ENCODE measurements around the gene RAB34.
A peak's percentile ranks its signal among the peaks of the same experiment; 100 is the strongest.
"Not testable (repeated sequence)": the region's sequence is repeated elsewhere in the genome, so short reads cannot be mapped to it uniquely, and the experiment has no call there.

The RAB34 gene

GRCh38 chr17:28726627-28727491, 9.2 kb upstream of the RAB34 start:
- peaks cover 13 to 29% of the 10 kb centered on the region in 2 donors for H3K36me3 ChIP-seq (ENCODE audit: control insufficient read depth in 1 of 2, insufficient read depth in 2 of 2, low read length in 2 of 2)
- peaks cover 29 to 50% of the 10 kb centered on the region in 2 donors for H3K4me1 ChIP-seq (ENCODE audit: control insufficient read depth in 1 of 2, insufficient read depth in 2 of 2, low read length in 2 of 2)
- H3K4me3 ChIP-seq (ENCODE audit: low read depth in 1 of 2, low read length in 2 of 2): peak overlapping the region; percentile 86 to 93

GRCh38 chr17:28726226-28726626, 8.6 kb upstream of the RAB34 start, which contains the start of gene TLCD1:
TSS of gene TLCD1 (minus strand) at chr17:28726233. CDS start at chr17:28726097, 136 bp downstream.
- Histone ChIP-seq H3K9me3 (ENCODE audit: control insufficient read depth in 1 of 2, low read length in 2 of 2) (no peaks in the 10 kb centered on the region), H3K36me3 (ENCODE audit: control insufficient read depth in 1 of 2, insufficient read depth in 2 of 2, low read length in 2 of 2) (peaks cover 13 to 32% of the 10 kb centered on the region in 2 donors), H3K27me3 (ENCODE audit: control insufficient read depth in 1 of 2, insufficient read depth in 2 of 2, low read length in 2 of 2) (no peaks in the 10 kb centered on the region), H3K27ac (ENCODE audit: low read depth, low read length) (peak within 1 kb of the TSS; percentile 20), H3K9ac (ENCODE audit: low read depth in 1 of 2, low read length in 2 of 2) (peak within 1 kb of the TSS; percentile 62 to 76), H3K4me3 (ENCODE audit: low read depth in 1 of 2, low read length in 2 of 2) (peak within 1 kb of the TSS; percentile 86 to 93), H3K4me1 (ENCODE audit: control insufficient read depth in 1 of 2, insufficient read depth in 2 of 2, low read length in 2 of 2) (peaks cover 35 to 56% of the 10 kb centered on the region in 2 donors)

More at GRCh38 chr17:28726627-28727491, 9.2 kb upstream of the RAB34 start:
- H3K27me3 ChIP-seq (ENCODE audit: control insufficient read depth in 1 of 2, insufficient read depth in 2 of 2, low read length in 2 of 2): no peaks in the 10 kb centered on the region
- no peaks in the 10 kb centered on the region for H3K9me3 ChIP-seq (ENCODE audit: control insufficient read depth in 1 of 2, low read length in 2 of 2)
- peak overlapping the region; percentile 20 for H3K27ac ChIP-seq (ENCODE audit: low read depth, low read length)
- H3K9ac ChIP-seq (ENCODE audit: low read depth in 1 of 2, low read length in 2 of 2): peak overlapping the region; percentile 62 to 70

- H3K36me3 ChIP-seq (ENCODE audit: control insufficient read depth in 1 of 2, insufficient read depth in 2 of 2, low read length in 2 of 2): peaks cover 13 to 32% of the 10 kb centered on the region in 2 donors
- peak overlapping the region; percentile 53 to 76 for H3K9ac ChIP-seq (ENCODE audit: low read depth in 1 of 2, low read length in 2 of 2)
- peaks cover 38 to 61% of the 10 kb centered on the region in 2 donors for H3K4me1 ChIP-seq (ENCODE audit: control insufficient read depth in 1 of 2, insufficient read depth in 2 of 2, low read length in 2 of 2)
- H3K27me3 ChIP-seq (ENCODE audit: control insufficient read depth in 1 of 2, insufficient read depth in 2 of 2, low read length in 2 of 2): no peaks in the 10 kb centered on the region
- H3K4me3 ChIP-seq (ENCODE audit: low read depth in 1 of 2, low read length in 2 of 2): peak overlapping the region; percentile 70 to 79
- H3K27ac ChIP-seq (ENCODE audit: low read depth, low read length): no peak overlapping the region
- no peaks in the 10 kb centered on the region for H3K9me3 ChIP-seq (ENCODE audit: control insufficient read depth in 1 of 2, low read length in 2 of 2)
Measured at GRCh38 chr17:28725660-28726225, 8.1 kb upstream of the RAB34 start.

- H3K27ac ChIP-seq (ENCODE audit: low read depth, low read length): no peak overlapping the region
- H3K27me3 ChIP-seq (ENCODE audit: control insufficient read depth in 1 of 2, insufficient read depth in 2 of 2, low read length in 2 of 2): no peaks in the 10 kb centered on the region
- no peaks in the 10 kb centered on the region for H3K9me3 ChIP-seq (ENCODE audit: control insufficient read depth in 1 of 2, low read length in 2 of 2)
- H3K4me1 ChIP-seq (ENCODE audit: control insufficient read depth in 1 of 2, insufficient read depth in 2 of 2, low read length in 2 of 2): peaks cover 38 to 66% of the 10 kb centered on the region in 2 donors
- peak overlapping the region; percentile 53 to 76 for H3K9ac ChIP-seq (ENCODE audit: low read depth in 1 of 2, low read length in 2 of 2)
- H3K36me3 ChIP-seq (ENCODE audit: control insufficient read depth in 1 of 2, insufficient read depth in 2 of 2, low read length in 2 of 2): peaks cover 13 to 32% of the 10 kb centered on the region in 2 donors
- peak overlapping the region; percentile 70 to 79 for H3K4me3 ChIP-seq (ENCODE audit: low read depth in 1 of 2, low read length in 2 of 2)
Measured at GRCh38 chr17:28725166-28725659, 7.5 kb upstream of the RAB34 start.

- H3K9me3 ChIP-seq (ENCODE audit: control insufficient read depth in 1 of 2, low read length in 2 of 2): no peaks in the 10 kb centered on the region
- H3K36me3 ChIP-seq (ENCODE audit: control insufficient read depth in 1 of 2, insufficient read depth in 2 of 2, low read length in 2 of 2): peaks cover 13 to 32% of the 10 kb centered on the region in 2 donors
- H3K9ac ChIP-seq (ENCODE audit: low read depth in 1 of 2, low read length in 2 of 2): peak overlapping the region in 1 of 2 donors; percentile 76
- H3K27ac ChIP-seq (ENCODE audit: low read depth, low read length): no peak overlapping the region
- H3K4me3 ChIP-seq (ENCODE audit: low read depth in 1 of 2, low read length in 2 of 2): peak overlapping the region in 1 of 2 donors; percentile 79
- H3K27me3 ChIP-seq (ENCODE audit: control insufficient read depth in 1 of 2, insufficient read depth in 2 of 2, low read length in 2 of 2): no peaks in the 10 kb centered on the region
- H3K4me1 ChIP-seq (ENCODE audit: control insufficient read depth in 1 of 2, insufficient read depth in 2 of 2, low read length in 2 of 2): peaks cover 35 to 63% of the 10 kb centered on the region in 2 donors
Measured at GRCh38 chr17:28724500-28725165, 7.0 kb upstream of the RAB34 start.

GRCh38 chr17:28723836-28724499, 6.3 kb upstream of the RAB34 start:
- not testable (repeated sequence) for H3K4me3 ChIP-seq (ENCODE audit: low read depth in 1 of 2, low read length in 2 of 2); H3K27ac ChIP-seq (ENCODE audit: low read depth, low read length); H3K27me3 ChIP-seq (ENCODE audit: control insufficient read depth in 1 of 2, insufficient read depth in 2 of 2, low read length in 2 of 2); H3K9me3 ChIP-seq (ENCODE audit: control insufficient read depth in 1 of 2, low read length in 2 of 2); H3K9ac ChIP-seq (ENCODE audit: low read depth in 1 of 2, low read length in 2 of 2)
- H3K36me3 ChIP-seq (ENCODE audit: control insufficient read depth in 1 of 2, insufficient read depth in 2 of 2, low read length in 2 of 2): peaks cover 13 to 32% of the 10 kb centered on the region in 2 donors
- peaks cover 34 to 57% of the 10 kb centered on the region in 2 donors for H3K4me1 ChIP-seq (ENCODE audit: control insufficient read depth in 1 of 2, insufficient read depth in 2 of 2, low read length in 2 of 2)

- peaks cover 37 to 60% of the 10 kb centered on the region in 2 donors for H3K4me1 ChIP-seq (ENCODE audit: control insufficient read depth in 1 of 2, insufficient read depth in 2 of 2, low read length in 2 of 2)
- H3K36me3 ChIP-seq (ENCODE audit: control insufficient read depth in 1 of 2, insufficient read depth in 2 of 2, low read length in 2 of 2): peaks cover 13 to 32% of the 10 kb centered on the region in 2 donors
- H3K9ac ChIP-seq (ENCODE audit: low read depth in 1 of 2, low read length in 2 of 2): no peak overlapping the region
- H3K27me3 ChIP-seq (ENCODE audit: control insufficient read depth in 1 of 2, insufficient read depth in 2 of 2, low read length in 2 of 2): no peaks in the 10 kb centered on the region
- no peak overlapping the region for H3K27ac ChIP-seq (ENCODE audit: low read depth, low read length)
- no peak overlapping the region for H3K4me3 ChIP-seq (ENCODE audit: low read depth in 1 of 2, low read length in 2 of 2)
- H3K9me3 ChIP-seq (ENCODE audit: control insufficient read depth in 1 of 2, low read length in 2 of 2): no peaks in the 10 kb centered on the region
Measured at GRCh38 chr17:28723159-28723835, 5.6 kb upstream of the RAB34 start.

GRCh38 chr17:28722417-28723158, 4.9 kb upstream of the RAB34 start:
- Histone ChIP-seq H3K27me3 (ENCODE audit: control insufficient read depth in 1 of 2, insufficient read depth in 2 of 2, low read length in 2 of 2) (no peaks in the 10 kb centered on the region), H3K4me1 (ENCODE audit: control insufficient read depth in 1 of 2, insufficient read depth in 2 of 2, low read length in 2 of 2) (peaks cover 34 to 58% of the 10 kb centered on the region in 2 donors), H3K36me3 (ENCODE audit: control insufficient read depth in 1 of 2, insufficient read depth in 2 of 2, low read length in 2 of 2) (peaks cover 13 to 32% of the 10 kb centered on the region in 2 donors), H3K9ac (ENCODE audit: low read depth in 1 of 2, low read length in 2 of 2) (no peak overlapping the region), H3K27ac (ENCODE audit: low read depth, low read length) (no peak overlapping the region), H3K9me3 (ENCODE audit: control insufficient read depth in 1 of 2, low read length in 2 of 2) (no peaks in the 10 kb centered on the region), H3K4me3 (ENCODE audit: low read depth in 1 of 2, low read length in 2 of 2) (no peak overlapping the region)

GRCh38 chr17:28720997-28721329, 3.3 kb upstream of the RAB34 start:
- H3K27me3 ChIP-seq (ENCODE audit: control insufficient read depth in 1 of 2, insufficient read depth in 2 of 2, low read length in 2 of 2); H3K27ac ChIP-seq (ENCODE audit: low read depth, low read length); H3K9me3 ChIP-seq (ENCODE audit: control insufficient read depth in 1 of 2, low read length in 2 of 2): not testable (repeated sequence)
- H3K4me1 ChIP-seq (ENCODE audit: control insufficient read depth in 1 of 2, insufficient read depth in 2 of 2, low read length in 2 of 2): peaks cover 41 to 61% of the 10 kb centered on the region in 2 donors
- H3K36me3 ChIP-seq (ENCODE audit: control insufficient read depth in 1 of 2, insufficient read depth in 2 of 2, low read length in 2 of 2): peaks cover 13 to 32% of the 10 kb centered on the region in 2 donors
- peak overlapping the region; percentile 75 to 95 for H3K9ac ChIP-seq (ENCODE audit: low read depth in 1 of 2, low read length in 2 of 2)
- H3K4me3 ChIP-seq (ENCODE audit: low read depth in 1 of 2, low read length in 2 of 2): peak overlapping the region; percentile 95 to 98
